Suppressor macrophage treated with lipopolysaccharide for 1 hour (primary cell): Measurements from ENCODE around the gene SMIM35.

ENCODE experiments used
- DNase-seq, 3 donors: peaks; one replicate each; pipeline ENCODE4 v3.0.0-alpha.2; 2020 to 2022

SMIM35 gene

DNA sequence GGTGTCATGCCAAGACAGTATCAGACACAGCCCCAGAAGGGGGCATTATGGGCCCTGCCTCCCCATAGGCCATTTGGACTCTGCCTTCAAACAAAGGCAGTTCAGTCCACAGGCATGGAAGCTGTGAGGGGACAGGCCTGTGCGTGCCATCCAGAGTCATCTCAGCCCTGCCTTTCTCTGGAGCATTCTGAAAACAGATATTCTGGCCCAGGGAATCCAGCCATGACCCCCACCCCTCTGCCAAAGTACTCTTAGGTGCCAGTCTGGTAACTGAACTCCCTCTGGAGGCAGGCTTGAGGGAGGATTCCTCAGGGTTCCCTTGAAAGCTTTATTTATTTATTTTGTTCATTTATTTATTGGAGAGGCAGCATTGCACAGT lies 85.9 kb downstream of the SMIM35 start:
- peak in 2 of 3 donors; percentile 33 to 43 for DNase-seq

DNA sequence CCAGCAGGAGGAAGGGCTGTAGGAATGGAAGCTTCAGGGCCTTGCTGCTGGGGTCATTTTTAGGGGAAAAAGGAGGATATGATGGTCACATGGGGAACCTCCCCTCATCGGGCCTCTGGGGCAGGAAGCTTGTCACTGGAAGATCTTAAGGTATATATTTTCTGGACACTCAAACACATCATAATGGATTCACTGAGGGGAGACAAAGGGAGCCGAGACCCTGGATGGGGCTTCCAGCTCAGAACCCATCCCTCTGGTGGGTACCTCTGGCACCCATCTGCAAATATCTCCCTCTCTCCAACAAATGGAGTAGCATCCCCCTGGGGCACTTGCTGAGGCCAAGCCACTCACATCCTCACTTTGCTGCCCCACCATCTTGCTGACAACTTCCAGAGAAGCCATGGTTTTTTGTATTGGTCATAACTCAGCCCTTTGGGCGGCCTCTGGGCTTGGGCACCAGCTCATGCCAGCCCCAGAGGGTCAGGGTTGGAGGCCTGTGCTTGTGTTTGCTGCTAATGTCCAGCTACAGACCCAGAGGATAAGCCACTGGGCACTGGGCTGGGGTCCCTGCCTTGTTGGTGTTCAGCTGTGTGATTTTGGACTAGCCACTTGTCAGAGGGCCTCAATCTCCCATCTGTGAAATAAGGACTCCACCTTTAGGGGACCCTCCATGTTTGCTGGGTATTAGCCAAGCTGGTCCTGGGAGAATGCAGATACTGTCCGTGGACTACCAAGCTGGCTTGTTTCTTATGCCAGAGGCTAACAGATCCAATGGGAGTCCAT lies 86.5 kb downstream of the SMIM35 start:
- peak in 2 of 3 donors; percentile 40 to 50 for DNase-seq

DNA sequence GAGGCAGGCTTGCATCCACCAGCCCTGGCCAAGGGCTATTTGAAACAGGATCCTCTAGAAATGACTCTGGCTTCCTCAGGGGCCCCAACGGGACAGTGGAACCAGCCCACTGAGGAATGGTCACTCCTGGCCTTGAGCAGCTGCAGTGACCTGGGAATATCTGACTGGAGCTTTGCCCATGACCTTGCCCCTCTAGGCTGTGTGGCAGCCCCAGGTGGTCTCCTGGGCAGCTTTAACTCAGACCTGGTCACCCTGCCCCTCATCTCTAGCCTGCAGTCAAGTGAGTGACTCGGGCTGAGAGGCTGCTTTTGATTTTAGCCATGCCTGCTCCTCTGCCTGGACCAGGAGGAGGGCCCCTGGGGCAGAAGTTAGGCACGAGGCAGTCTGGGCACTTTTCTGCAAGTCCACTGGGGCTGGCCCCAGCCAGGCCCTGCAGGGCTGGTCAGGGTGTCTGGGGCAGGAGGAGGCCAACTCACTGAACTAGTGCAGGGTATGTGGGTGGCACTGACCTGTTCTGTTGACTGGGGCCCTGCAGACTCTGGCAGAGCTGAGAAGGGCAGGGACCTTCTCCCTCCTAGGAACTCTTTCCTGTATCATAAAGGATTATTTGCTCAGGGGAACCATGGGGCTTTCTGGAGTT lies 87.3 kb downstream of the SMIM35 start:
- peak; percentile 42 to 45 (median 43) for DNase-seq

DNA sequence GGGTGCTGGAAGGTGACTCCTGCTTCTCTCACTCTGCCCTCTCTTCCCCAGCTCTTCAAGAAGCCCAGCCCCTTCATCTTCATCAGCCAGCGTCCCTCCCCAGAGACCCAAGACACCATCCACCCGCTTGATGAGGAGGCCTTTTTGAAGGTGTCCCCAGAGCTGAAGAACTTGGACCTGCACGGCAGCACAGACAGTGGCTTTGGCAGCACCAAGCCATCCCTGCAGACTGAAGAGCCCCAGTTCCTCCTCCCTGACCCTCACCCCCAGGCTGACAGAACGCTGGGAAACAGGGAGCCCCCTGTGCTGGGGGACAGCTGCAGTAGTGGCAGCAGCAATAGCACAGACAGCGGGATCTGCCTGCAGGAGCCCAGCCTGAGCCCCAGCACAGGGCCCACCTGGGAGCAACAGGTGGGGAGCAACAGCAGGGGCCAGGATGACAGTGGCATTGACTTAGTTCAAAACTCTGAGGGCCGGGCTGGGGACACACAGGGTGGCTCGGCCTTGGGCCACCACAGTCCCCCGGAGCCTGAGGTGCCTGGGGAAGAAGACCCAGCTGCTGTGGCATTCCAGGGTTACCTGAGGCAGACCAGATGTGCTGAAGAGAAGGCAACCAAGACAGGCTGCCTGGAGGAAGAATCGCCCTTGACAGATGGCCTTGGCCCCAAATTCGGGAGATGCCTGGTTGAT lies 88.0 kb downstream of the SMIM35 start:
- peak in 2 of 3 donors; percentile 25 to 32 for DNase-seq

DNA sequence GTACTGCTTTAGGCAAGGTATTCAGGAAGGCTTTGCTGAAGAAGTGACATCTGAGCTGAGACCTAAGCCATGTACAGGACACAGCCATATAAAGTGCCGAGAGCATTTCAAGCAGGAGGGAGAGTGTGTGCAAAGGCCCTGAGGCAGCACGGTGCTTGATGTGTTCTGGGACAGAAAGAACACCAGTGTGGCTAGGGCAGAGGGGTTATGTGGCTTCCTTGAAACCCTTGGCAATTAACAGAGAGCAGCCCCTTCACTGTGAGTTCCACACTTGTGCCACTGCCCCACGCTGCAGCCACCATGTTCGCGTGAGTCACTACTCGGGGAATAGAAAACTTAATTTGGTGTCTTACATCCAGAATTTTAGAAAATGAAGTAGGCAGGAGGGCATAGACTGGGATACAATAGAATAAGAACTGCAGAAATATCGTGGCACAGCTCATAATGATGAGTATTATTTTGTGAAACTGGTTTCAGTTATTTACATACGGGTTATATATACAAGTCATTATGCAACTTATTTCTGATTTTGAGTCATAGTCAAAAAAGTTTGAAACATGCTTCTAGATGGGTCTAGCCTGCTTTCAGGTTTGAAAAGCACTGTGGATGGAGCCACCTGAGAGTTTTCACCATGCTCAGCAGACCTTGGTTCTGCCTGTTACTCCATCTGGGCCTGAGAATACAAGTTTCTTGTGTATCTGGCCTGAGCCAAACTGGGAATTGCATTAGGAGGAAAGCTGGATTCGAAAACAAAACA lies 88.8 kb downstream of the SMIM35 start:
- DNase-seq, result peak in 2 of 3 donors; percentile 59 to 65

DNA sequence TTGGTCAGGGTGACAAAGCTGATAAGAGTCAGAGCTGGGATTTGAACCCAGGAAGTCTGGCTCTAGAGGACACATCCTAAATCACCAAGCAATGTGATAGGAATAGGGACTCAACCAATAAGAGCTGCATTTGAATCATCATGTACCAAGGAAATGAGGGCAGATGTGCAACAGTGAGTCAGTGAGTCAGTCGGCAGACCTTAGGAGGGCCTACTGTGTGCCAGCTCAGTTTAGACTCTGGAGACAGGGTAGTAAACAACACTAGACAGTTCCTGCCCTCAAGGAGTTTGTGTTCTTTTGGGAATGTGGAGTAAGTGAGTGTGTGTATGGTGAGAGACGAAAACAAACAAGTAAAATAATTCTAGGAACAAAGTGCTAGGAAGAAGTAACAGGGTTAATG lies 89.4 kb downstream of the SMIM35 start:
- DNase-seq, result peak in 2 of 3 donors; percentile 53 to 59

DNA sequence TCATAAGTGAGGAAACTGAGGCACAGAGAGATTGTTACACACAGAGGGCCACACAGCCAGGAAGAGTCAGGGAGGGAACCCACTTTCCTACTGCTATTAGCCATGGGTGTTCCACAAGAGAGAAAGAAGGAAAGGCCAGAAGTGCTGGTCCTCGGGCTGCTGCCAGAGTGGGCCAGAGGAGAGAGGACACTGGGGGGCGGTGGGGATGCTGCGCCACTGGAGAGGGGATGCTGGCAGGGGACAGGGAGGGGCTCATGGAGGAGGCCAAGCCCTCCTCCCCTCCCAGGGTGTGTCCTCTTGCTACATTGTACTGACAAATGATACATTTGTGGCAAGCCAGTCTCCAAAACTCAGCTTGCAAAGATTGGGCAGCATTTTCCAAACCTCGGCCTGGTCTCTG lies 90.7 kb downstream of the SMIM35 start:
- DNase-seq, result peak; percentile 18 to 36 (median 30)

DNA sequence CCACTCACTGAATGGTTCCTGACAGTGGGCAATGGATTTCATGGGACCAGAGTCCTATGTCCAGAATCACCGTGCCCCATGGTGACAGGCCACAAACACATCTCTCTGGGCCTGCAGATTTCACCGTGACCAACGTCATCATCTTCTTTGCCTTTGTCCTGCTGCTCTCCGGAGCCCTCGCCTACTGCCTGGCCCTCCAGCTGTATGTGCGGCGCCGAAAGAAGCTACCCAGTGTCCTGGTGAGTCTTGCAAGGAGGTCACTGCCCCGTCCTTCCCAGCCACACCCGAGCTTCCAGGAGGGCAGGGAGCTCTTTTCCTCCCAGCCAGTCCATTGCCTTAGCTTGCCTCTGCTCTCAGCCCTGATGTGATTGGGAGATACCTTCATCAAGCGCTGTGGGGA lies 91.3 kb downstream of the SMIM35 start:
- peak in 2 of 3 donors; percentile 19 to 26 for DNase-seq

DNA sequence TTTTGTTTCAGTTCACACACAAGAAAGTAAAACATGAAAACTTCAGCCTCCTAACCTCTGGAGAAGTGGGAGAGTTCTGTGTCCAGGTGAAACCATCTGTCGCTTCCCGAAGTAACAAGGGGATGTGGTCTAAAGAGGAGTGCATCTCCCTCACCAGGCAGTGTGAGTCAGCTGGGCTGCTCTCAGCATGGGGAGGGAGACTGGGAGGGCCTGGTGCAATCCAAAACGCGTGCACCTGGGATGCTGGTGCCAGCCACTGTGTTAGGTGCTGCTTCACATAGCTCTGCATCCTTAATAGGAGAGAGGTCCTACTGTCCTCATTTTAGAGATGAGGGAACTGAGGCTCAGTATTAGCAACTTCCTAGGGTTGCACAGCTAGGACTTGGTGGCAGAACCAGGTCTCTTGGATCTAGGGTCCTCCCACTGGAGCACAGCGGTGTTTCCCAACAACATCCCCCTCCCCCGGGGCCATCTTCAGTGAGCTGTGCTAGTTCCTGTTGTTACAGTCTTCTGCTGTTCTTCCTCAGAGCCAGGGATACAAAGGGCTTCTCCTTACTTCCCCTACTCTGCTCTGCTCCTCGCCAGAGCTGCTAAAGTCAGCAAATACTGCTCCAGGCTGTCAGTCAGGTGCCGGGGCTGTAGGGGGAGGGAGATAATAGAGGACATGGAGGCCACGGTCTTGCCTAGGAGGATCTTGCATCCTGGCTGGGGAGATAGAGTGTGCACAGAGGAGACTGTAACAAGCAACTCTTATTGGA lies 92.6 kb downstream of the SMIM35 start:
- DNase-seq, result peak; percentile 77 to 83 (median 77)

DNA sequence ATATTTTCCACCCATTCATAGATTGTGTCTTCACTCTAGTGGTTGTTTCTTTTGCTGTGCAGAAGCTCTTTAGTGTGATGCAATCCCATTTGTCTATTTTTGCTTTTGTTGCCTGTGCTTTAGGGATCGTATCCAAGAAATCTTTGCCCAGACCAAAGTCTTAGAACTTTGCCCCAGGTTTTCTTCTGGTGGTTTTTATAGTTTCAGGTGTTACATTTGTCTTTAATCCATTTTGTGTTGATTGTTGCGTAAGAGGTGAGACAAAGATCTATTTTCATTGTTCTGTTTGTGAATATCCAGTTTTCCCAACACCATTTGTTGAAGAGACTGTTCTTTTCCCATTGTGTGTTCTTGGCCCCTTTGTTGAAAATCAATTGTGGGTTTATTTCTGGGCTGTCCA lies 94.1 kb downstream of the SMIM35 start:
- peak in 2 of 3 donors; percentile 22 to 26 for DNase-seq

DNA sequence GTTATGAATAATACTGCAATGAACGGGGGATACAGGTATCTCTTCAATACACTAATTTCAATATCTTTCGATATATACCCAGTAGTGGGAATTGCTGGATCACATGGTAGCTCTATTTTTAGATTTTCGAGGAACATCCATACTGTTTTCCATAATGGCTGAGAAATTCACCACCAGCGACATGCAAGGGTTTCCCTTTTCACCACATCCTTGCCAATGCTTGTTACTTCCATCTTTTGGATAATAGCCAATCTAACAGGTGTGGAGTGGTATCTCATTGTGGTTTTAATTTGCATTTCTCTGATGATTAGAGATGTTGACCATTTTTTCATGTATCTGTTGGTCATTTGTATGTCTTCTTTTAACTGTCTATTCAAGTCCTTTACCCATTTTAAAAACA lies 94.6 kb downstream of the SMIM35 start:
- DNase-seq, result peak in 2 of 3 donors; percentile 18 to 27

DNA sequence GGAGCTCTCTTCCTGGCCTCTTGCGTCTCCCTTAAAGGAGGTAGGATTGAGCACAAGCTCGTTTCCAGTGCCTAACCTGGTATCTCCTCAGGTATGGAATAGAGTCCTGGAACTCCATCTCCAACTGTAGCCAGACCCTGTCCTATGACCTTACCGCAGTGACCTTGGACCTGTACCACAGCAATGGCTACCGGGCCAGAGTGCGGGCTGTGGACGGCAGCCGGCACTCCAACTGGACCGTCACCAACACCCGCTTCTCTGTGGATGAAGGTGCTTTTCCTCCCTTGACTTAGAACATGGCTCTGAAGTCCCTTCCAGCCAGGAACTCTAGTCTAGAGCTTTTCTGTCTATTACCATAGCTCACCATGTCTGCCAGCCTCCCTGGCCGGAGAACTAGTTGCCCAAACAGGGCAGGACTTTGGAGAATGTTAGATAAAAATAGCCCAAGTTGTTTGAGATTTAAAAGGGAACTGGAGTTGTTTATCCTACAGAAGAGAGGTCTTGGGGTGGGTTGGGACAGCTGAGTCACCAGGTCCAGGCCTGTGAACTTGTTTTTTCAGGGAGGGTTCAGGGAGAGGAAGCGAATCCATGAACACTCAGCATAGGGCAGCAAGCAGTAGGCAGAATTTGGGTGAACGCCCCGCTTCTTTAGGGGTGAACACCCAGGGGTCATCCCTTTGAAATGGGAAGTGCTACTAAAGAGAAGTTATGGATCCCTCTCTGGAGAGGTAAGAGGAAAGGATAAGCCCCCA lies 97.2 kb downstream of the SMIM35 start:
- DNase-seq, result peak; percentile 82 to 91 (median 88)

DNA sequence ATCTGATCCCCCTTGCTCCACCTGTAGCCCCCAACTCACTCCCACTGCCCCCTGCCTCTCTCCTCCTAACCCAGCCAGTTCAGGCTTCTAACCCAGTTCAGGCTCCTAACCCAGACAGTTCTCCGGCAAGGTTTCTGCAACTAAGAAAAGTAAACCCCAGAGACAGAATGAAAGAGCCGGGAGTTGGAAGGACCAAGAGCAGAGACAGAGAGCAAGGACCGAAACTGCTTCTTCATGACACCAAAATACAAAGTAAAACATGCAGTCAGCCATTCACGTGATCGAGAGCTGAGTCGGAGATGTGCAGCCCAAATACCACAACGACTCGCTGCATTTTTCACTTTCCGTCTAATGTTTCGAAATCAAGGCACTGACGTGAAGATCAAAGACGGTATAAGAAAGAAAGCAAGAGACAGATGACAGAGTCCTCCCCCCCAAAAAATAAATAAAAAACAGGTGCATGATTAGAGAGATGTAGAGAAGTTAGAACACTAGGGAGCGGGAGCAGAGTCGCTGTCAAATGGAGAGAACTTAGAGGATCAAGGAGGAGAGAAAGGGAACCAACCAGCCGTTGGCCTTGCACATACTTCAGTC lies 99.7 kb downstream of the SMIM35 start:
- peak; percentile 66 to 76 (median 68) for DNase-seq

DNA sequence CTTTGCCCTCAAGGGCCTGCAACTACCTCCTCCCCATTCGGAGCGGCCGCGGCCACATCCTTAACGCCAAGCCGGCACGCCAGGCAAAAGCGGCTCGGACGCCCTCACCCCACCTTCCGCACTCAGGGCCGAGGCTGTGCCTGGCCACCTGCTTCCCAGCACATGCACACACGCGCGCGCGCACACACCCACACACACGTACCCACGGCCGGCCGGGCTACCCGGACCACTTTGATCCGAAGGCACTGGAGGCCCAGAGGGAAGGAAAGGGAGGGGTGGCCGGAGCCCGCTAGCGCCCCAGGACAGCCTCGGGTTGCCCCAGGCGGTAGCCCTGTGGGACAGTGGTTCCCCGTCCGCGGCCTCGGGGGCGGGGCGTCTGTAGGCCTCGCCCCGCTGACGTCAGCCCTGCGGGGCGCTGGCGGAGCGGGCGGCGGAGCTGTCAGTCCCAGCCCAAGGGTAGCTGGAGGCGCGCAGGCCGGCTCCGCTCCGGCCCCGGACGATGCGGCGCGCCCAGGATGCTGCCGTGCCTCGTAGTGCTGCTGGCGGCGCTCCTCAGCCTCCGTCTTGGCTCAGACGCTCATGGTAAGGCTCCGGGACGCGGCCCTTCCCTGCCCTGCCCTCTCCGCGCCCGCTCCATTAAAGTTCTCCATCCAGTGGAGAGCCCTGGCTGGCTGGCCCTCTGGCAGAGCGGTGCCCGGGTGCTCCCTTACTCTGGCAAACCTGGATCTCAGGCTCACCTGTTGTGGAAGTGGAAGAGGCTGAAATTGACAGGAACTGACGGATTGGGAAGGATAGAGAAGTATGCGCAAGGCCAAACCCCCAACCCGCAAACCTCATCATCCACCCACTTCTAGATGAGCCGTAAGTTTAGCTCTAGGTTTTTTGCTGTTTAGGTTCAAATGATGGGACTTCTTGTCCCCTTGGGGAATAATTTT lies 100.5 kb downstream of the SMIM35 start, which contains the start of gene IL10RA:
Gene IL10RA (plus strand): TSS at position 442 of the 935 bp plus-strand sequence. CDS start 74 bp downstream, at position 516.
- DNase-seq, result peak; percentile 99

DNA sequence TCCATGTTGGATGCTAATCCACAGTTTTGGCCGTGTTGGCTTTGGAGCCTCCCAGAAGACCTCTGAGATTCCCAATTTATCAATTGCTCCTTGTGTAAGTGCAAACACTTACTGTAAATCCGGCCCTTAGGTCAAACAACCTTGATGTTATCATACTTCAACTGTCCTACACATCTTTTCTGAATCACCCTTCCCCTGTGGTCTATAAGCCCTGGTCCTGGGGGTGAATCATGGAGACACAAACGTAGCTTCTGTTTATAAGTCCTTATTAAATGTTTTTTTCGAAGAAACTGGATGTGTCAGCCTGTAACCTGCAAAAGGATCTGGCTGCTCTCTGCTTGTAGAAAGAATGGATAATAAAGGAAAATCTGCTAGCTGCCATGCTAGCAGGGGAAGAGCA lies 102.3 kb downstream of the SMIM35 start:
- DNase-seq, result peak; percentile 51 to 70 (median 67)

DNA sequence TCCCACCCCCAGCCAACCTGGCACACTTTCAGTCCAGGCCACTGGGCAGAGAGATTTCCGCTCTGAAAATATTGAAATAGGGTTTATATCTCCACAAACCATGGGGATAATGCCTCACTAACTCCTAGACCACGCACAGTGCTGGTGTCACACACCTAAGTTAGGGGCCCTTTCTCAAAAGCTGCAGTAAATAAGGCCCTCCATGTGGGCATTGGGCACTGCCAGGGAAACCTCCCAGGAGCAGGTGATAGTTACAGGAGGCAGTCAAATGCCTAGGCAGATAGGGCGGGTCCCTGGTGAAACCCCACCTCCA lies 103.6 kb downstream of the SMIM35 start:
- no peak for DNase-seq

DNA sequence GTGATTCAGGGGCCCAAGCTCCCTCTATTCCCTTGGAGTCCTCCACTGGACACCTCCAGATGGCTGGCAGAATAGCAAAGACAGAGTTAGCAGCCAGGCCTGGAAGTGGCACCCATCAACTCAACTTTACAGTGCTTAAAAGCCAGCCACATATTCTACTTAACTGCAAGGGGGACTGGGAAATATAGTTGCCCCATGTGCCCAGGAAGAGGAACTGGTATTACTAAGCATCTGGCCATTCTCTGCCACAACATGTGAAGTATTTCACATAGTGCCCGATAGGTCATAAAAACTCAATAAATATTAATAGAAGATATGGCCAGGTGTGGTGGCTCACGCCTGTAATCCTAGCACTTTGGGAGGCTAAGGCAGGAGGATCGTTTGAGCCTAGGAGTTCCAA lies 106.0 kb downstream of the SMIM35 start:
- peak; percentile 73 to 87 (median 81) for DNase-seq

DNA sequence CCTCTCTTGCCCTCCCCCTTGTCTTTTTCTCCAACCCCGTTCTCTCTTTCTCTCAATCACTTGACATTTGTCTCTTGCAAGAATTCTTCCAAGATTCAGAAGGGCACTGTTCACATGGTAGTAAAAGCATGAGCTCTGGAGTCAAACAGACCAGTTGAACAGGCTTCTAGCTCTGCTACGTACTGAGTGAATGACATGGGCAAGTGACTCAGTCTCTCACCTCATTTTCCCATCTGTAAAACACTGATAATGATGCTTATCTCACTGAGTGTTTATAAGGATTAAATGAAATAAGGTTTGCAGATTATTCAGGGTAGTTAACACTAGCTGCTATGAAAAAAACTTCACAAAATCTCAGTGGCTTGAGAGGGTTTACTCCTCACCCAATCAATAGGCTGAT lies 106.5 kb downstream of the SMIM35 start:
- DNase-seq, result no peak

DNA sequence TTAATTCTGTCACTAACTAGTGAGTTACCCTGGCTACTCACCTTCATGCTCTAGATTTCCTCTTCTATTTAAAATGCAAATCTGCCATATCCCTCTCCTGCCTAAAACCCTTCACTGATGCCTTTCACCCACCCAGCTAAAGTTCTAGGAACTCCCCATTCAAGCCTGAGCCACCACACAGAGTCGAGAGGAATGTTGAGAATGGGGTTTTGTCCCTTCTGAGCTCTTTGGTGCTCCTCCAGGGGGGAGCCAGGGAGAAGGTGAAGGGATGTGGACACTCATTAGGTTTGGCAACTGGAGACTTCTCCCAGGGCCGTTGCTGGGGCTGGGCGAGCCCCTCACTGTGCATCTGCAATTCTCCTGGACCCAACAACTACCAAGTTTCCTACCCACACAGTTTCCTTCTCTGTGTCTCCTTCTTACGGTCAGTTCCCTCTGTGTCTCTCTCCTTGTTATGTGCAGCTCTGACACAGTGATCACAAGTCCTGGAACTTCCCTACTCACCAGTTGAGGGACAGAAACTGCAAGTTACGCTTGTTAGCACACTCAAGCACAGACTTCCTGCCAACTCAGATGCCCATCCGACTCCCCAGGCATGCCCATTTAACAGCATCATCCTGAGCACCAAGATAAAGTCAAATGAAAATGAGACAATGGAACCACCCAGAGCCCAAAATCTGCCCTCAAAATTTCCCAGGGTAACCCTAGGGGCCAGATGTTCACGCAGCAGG lies 107.1 kb downstream of the SMIM35 start:
- DNase-seq, result peak; percentile 93 to 99 (median 97)
